DOHH2 (cell line): Measurements from ENCODE around the gene LSMEM2.

Source experiments
- CTCF ChIP-seq: fragments of 200-600 bp; sonication (generic); IDR thresholded peaks from one replicate; pipeline ENCODE4 v1.5.1; 2014; ENCODE audit warnings: antibody characterized with exemption, mild to moderate bottlenecking, low read depth, low read length; ENCODE audit not compliant: poor library complexity, severe bottlenecking
- EZH2phosphoT487 ChIP-seq: fragments of 200-600 bp; sonication (generic); IDR thresholded peaks from 2 replicates; pipeline ENCODE4 v1.6.1; 2017; ENCODE audit warnings: borderline replicate concordance, mild to moderate bottlenecking, antibody characterized with exemption, low read length, moderate library complexity, mixed read lengths

- TF ChIP-seq CTCF (no peak), EZH2phosphoT487 (no peak)
Measured at GRCh38 chr3:50318163-50318562, 39.3 kb downstream of the LSMEM2 start.
